ENCODE results near the gene CPLX1.

Gene CPLX1

DNA sequence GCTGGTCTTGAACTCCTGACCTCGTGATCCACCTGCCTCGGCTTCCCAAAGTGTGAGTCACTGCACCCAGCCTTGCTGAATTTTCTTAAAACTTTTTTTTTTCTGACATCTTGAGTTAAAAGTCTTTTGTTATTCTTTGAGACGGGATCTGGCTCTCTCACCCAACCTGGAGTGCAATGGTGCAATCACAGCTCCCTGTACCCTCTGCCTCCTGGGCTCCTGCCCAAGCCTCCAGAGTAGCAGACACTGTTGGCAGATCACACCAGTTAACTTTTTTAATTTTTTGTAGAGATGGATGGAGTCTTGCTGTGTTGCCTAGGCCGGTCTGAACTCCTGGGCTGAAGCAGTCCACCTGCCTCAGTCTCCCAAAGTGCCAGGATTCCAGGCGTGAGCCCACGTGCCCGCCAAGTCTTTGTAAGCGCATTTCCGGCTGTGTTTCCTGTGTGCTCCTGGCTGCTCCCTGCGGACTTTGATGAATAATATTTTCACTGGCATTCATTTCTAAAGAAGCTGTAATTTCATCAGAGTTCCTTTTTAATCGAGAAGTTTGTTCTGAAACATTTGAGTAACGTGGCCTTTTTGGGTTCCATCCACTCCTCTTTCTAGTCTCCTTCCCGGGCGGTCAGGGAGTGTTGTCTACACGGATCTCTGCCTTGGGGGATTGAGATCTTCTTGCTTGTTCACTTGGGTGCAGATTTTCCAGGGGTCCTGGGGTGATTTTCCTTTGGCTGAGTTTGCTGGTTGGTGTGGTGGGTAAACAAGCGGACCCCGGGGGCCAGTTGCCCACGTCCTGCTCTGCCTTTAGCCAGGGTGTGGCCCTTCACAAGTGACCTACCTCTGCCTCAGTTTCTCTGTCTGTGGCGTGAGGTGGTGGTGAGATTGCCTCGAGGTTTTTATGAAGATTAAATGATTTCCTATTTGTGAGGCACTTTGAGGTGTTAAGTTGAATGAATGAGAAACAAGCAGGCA is 75.9 kb downstream of the CPLX1 start:
- no peak overlapping the region for H3K4me3 ChIP-seq (ENCODE audit: low read depth, low read length)
- TF ChIP-seq, protein P1, sequence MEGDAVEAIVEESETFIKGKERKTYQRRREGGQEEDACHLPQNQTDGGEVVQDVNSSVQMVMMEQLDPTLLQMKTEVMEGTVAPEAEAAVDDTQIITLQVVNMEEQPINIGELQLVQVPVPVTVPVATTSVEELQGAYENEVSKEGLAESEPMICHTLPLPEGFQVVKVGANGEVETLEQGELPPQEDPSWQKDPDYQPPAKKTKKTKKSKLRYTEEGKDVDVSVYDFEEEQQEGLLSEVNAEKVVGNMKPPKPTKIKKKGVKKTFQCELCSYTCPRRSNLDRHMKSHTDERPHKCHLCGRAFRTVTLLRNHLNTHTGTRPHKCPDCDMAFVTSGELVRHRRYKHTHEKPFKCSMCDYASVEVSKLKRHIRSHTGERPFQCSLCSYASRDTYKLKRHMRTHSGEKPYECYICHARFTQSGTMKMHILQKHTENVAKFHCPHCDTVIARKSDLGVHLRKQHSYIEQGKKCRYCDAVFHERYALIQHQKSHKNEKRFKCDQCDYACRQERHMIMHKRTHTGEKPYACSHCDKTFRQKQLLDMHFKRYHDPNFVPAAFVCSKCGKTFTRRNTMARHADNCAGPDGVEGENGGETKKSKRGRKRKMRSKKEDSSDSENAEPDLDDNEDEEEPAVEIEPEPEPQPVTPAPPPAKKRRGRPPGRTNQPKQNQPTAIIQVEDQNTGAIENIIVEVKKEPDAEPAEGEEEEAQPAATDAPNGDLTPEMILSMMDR (IDR thresholded peaks at IDR 0.05; ENCODE audit: insufficient read depth, low read depth, low read length, missing control alignments), result no peak
- DNase-seq (ENCODE audit: low read depth), result no peak

- TF ChIP-seq, protein P1 (IDR thresholded peaks at IDR 0.05; ENCODE audit: insufficient read depth, low read depth, low read length, missing control alignments), result no peak
- no peak for DNase-seq (ENCODE audit: low read depth)
- H3K4me3 ChIP-seq (ENCODE audit: low read depth, low read length), result no peak overlapping the region
Measured at GRCh38 chr4:748461-748860, 77.5 kb downstream of the CPLX1 start.

DNA sequence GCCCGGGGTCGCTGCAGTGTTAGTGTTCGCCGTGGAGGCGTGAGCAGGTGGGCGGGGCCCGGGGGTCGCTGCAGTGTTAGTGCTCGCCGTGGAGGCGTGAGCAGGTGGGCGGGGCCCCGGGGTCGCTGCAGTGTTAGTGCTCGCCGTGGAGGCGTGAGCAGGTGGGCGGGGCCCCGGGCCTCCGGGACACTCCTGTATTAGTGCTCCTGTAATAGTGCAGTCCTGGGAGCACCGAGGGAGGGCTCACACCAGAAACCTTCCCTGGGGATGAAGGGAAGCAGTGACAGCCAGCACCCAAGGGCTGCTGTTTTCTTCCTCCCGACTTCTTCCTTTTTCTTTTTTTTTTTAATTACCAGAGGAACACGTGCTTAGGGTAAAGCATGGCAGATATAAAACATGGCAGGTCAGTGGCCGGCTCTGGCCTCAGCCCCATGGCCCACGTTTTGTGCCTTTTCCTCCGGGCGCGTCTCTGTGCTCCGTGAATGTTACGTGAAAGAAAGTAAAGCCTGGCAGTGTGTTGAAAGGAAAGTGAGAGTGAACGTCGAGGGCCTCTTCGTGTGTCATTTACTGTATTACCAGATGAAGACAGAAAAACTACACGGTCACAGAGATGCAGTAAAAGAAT is 78.3 kb downstream of the CPLX1 start:
- no peak for DNase-seq (ENCODE audit: low read depth)
- TF ChIP-seq, protein P1 (IDR thresholded peaks at IDR 0.05; ENCODE audit: insufficient read depth, low read depth, low read length, missing control alignments), result no peak
- H3K4me3 ChIP-seq (ENCODE audit: low read depth, low read length), result no peak overlapping the region

- TF ChIP-seq, protein P1 (IDR thresholded peaks at IDR 0.05; ENCODE audit: insufficient read depth, low read depth, low read length, missing control alignments), result no peak
- no peak overlapping the region for H3K4me3 ChIP-seq (ENCODE audit: low read depth, low read length)
- DNase-seq (ENCODE audit: low read depth), result no peak
Measured at GRCh38 chr4:744212-744841, 81.6 kb downstream of the CPLX1 start.

DNA sequence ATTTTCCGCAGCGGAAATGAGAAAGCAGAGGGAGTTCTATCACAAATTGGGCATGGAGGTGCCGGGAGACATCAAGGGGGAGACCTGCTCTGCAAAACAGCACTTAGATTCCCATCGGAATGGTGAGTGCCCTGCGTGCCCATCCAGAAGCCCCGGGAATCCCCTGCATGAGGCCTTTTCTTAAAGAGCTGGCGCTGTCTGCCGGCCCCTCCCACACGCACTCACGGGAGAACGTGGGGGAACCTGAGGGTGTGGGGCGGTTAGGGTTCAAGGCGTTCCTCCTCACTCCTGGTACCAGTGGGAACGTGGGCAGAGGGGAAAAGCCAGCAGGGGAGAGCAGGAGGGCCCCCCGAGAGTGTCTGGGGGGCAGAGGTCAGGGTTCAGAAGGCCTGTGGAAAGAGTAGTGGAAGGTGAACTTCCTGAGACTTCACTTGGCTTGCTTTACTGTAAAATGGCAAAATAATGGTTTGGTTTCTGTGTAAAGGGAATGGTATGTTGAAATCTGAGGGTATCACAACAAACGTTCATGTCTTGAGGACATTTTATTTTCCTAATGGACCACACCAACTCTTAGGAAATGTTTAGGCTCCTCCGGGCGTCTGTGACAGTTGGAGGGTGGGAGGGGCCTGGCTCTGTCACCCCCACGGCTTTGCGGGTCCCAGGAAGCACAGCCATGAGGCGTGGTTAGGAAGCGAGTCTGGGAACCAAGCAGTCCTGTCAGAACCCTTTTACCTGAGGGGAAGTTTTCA is 82.3 kb downstream of the CPLX1 start:
- no peak overlapping the region for H3K4me3 ChIP-seq (ENCODE audit: low read depth, low read length)
- TF ChIP-seq, protein P1 (IDR thresholded peaks at IDR 0.05; ENCODE audit: insufficient read depth, low read depth, low read length, missing control alignments), result no peak
- no peak for DNase-seq (ENCODE audit: low read depth)

GRCh38 chr4:742742-743311 is 83.1 kb downstream of the CPLX1 start:
- TF ChIP-seq, protein P1 (IDR thresholded peaks at IDR 0.05; ENCODE audit: insufficient read depth, low read depth, low read length, missing control alignments), result peak; percentile 79
- H3K4me3 ChIP-seq (ENCODE audit: low read depth, low read length), result no peak overlapping the region
- peak; percentile 74 for DNase-seq (ENCODE audit: low read depth)
